CD14-positive monocyte (primary cell): Measurements from ENCODE around the gene CALHM2. TPM values are rescaled to one million over a fixed set of nuclear protein-coding genes. Genes with fewer than 3 reads are reported as not detected.

Experiments
- DNase-seq, 3 donors: peaks; one replicate each; pipeline ENCODE4 v3.0.0-alpha.2; 2011 to 2022
- H2AFZ ChIP-seq: 2 replicates; pipeline ENCODE4 v1.6.0; 2012; ENCODE audit warnings: mild to moderate bottlenecking, low read depth, low read length, inconsistent platforms; ENCODE audit not compliant: insufficient read depth, poor library complexity, severe bottlenecking
- H3K27ac ChIP-seq, 2 donors: 1 replicate in 1 of 2; 2 replicates in 1 of 2; pipeline ENCODE4 v1.5.1; 2012 to 2013; ENCODE audit warnings: low read length in 2 of 2, control low read depth in 1 of 2, inconsistent platforms in 1 of 2, low read depth in 1 of 2, mild to moderate bottlenecking in 1 of 2
- H3K27me3 ChIP-seq, 2 donors: one replicate each; pipeline versions ENCODE4 v1.6.0 to v1.6.1; 2011 to 2013; ENCODE audit warnings: low read length in 2 of 2; ENCODE audit not compliant: control insufficient read depth in 2 of 2, insufficient read depth in 2 of 2
- H3K36me3 ChIP-seq, 2 donors: replicated peaks in 1 of 2; 1 replicate in 1 of 2; 2 replicates in 1 of 2; pipeline versions ENCODE4 v1.5.1 to v1.6.1; 2012 to 2013; ENCODE audit warnings: low read length in 2 of 2, control low read depth in 1 of 2, inconsistent platforms in 1 of 2, mild to moderate bottlenecking in 1 of 2; ENCODE audit not compliant: insufficient read depth in 2 of 2, control insufficient read depth in 1 of 2
- H3K4me1 ChIP-seq, 2 donors: 1 replicate in 1 of 2; 2 replicates in 1 of 2; pipeline versions ENCODE4 v1.5.1 to v1.6.1; 2012 to 2013; ENCODE audit warnings: low read length in 2 of 2, control low read depth in 1 of 2, inconsistent platforms in 1 of 2, mild to moderate bottlenecking in 1 of 2, moderate library complexity in 1 of 2; ENCODE audit not compliant: insufficient read depth in 2 of 2, control insufficient read depth in 1 of 2
- H3K4me2 ChIP-seq: replicated peaks from 2 replicates; pipeline ENCODE3; 2012; ENCODE audit warnings: low read length, moderate library complexity, mild to moderate bottlenecking; ENCODE audit not compliant: poor library complexity, severe bottlenecking; ENCODE audit errors: extremely low read depth
- H3K4me3 ChIP-seq, 3 experiments: fragments of 200-600 bp in 1 of 3; sonication (generic) in 1 of 3; replicated peaks in 1 of 3; 1 replicate in 2 of 3; 2 replicates in 1 of 3; pipeline ENCODE4 v1.5.1; 2011 to 2013; ENCODE audit warnings: low read length in 3 of 3, mild to moderate bottlenecking in 3 of 3, control low read depth in 2 of 3, low read depth in 2 of 3, inconsistent platforms in 1 of 3, moderate library complexity in 1 of 3
- H3K79me2 ChIP-seq: 2 replicates; pipeline ENCODE4 v1.6.0; 2012; ENCODE audit warnings: mild to moderate bottlenecking, control low read depth, inconsistent platforms, low read length, moderate library complexity; ENCODE audit not compliant: insufficient read depth
- H3K9ac ChIP-seq: 2 replicates; pipeline ENCODE4 v1.6.0; 2017; ENCODE audit warnings: low read length, mild to moderate bottlenecking; ENCODE audit not compliant: insufficient read depth, poor library complexity, severe bottlenecking
- H3K9me3 ChIP-seq, 2 donors: replicated peaks in 1 of 2; 1 replicate in 1 of 2; 2 replicates in 1 of 2; pipeline versions ENCODE4 v1.5.1 to v1.6.1; 2012 to 2013; ENCODE audit warnings: low read length in 2 of 2, control low read depth in 1 of 2; ENCODE audit not compliant: control insufficient read depth in 1 of 2, insufficient read depth in 1 of 2
- H4K20me1 ChIP-seq: 2 replicates; pipeline ENCODE4 v1.6.0; 2012; ENCODE audit warnings: mild to moderate bottlenecking, low read length, control low read depth, moderate library complexity; ENCODE audit not compliant: insufficient read depth
- H3K27ac Mint-ChIP-seq, 7 donors: one replicate each; pipeline ENCODE4 v1.8.0; 2020; ENCODE audit warnings: mild to moderate bottlenecking in 7 of 7, mixed read lengths in 7 of 7, moderate library complexity in 6 of 7, inconsistent platforms in 2 of 7
- H3K27me3 Mint-ChIP-seq, 3 donors: one replicate each; pipeline ENCODE4 v1.8.0; 2021 to 2022; ENCODE audit warnings: low read depth in 3 of 3, mild to moderate bottlenecking in 3 of 3, mixed read lengths in 3 of 3, moderate library complexity in 3 of 3, inconsistent platforms in 1 of 3
- H3K36me3 Mint-ChIP-seq, 2 donors: one replicate each; pipeline ENCODE4 v1.8.0; 2020; ENCODE audit warnings: mixed read lengths in 2 of 2, inconsistent platforms in 1 of 2, mild to moderate bottlenecking in 1 of 2
- H3K4me1 Mint-ChIP-seq: one replicate; pipeline ENCODE4 v1.8.0; 2020; ENCODE audit warnings: mild to moderate bottlenecking, mixed read lengths
- H3K4me3 Mint-ChIP-seq, 2 donors: one replicate each; pipeline ENCODE4 v1.8.0; 2020; ENCODE audit warnings: mild to moderate bottlenecking in 2 of 2, mixed read lengths in 2 of 2, moderate library complexity in 1 of 2
- H3K9me3 Mint-ChIP-seq, 7 donors: one replicate each; pipeline ENCODE4 v1.8.0; 2020 to 2022; ENCODE audit warnings: mixed read lengths in 7 of 7, mild to moderate bottlenecking in 6 of 7, moderate library complexity in 6 of 7, inconsistent platforms in 2 of 7
- WGBS: methylation state at CpG from one replicate; pipeline ENCODE4 v1.1.5; 2013; ENCODE audit warnings: missing lambda C conversion rate; ENCODE audit not compliant: insufficient coverage; 5-methylcytosine and 5-hydroxymethylcytosine counted together
- intact Hi-C, 2 donors: fragments of 100-400 bp; cut with micrococcal nuclease; formaldehyde crosslinking; loops; one replicate each; pipeline versions ENCODE4 v1.15.0 to v1.15.1; 2023
- polyA plus RNA-seq, 3 donors: library from polyadenylated mRNA; depleted of rRNA in 1 of 3; unstranded in 2 of 3; stranded (reverse) in 1 of 3; fragments of 300-500 nt in 2 of 3; fragments of >200 nt in 1 of 3; fragmentation: Illumina TruSeq in 2 of 3; gene quantifications; 1 replicate in 2 of 3; 2 replicates in 1 of 3; pipeline ENCODE4 v1.2.3, GENCODE V29; 2012 to 2021
- TF ChIP-seq, protein P1 (sequence below): fragments of 200-600 bp; IDR thresholded peaks from one replicate; pipeline ENCODE4 v1.8.0; 2022; ENCODE audit warnings: antibody characterized with exemption, mild to moderate bottlenecking

CALHM2 gene
- polyA plus RNA-seq, 3 donors, result 48.4 to 80.7 (median 66.5) TPM

DNA sequence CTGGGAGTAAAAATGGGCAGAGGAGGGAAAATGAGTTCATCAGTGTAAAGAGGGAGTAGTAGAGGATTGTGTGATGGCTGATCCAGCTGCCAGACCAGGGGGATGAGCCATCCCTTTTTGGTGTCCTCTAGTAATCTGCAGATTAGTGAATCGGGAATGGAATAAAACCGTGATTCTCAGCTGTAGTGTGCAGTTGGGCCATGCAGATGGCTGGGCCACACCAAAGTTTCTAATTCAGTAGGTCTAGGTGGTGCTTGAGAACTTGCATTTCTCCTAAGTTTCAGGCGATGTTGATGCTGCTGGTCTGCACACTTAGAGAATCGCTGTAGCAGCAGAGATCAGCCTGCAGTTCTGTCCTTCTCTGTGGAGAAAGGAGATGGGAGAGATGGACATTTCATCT, 33.1 kb downstream of the CALHM2 start:
- no peaks in the 10 kb centered on the region for H3K27me3 ChIP-seq
- Mint-ChIP-seq H3K9me3 (no peaks in the 10 kb centered on the region), H3K36me3 (peaks cover 87 to 93% of the 10 kb centered on the region in 2 donors), H3K4me1 (no peaks in the 10 kb centered on the region), H3K27ac (peak overlapping the region in 1 of 7 donors; percentile 25), H3K27me3 (no peaks in the 10 kb centered on the region), H3K4me3 (no peak overlapping the region)
- no peaks in the 10 kb centered on the region for H4K20me1 ChIP-seq
- H3K9me3 ChIP-seq, result no peaks in the 10 kb centered on the region
- 100% methylated on average over 3 of the region's 4 CpGs for WGBS
- no peak overlapping the region for H3K4me2 ChIP-seq
- no peaks in the 10 kb centered on the region for H3K79me2 ChIP-seq
- H3K27ac ChIP-seq, result no peak overlapping the region
- H3K9ac ChIP-seq, result no peak overlapping the region
- no peaks in the 10 kb centered on the region for H3K4me1 ChIP-seq
- H2AFZ ChIP-seq, result no peak overlapping the region
- TF ChIP-seq, protein P1, sequence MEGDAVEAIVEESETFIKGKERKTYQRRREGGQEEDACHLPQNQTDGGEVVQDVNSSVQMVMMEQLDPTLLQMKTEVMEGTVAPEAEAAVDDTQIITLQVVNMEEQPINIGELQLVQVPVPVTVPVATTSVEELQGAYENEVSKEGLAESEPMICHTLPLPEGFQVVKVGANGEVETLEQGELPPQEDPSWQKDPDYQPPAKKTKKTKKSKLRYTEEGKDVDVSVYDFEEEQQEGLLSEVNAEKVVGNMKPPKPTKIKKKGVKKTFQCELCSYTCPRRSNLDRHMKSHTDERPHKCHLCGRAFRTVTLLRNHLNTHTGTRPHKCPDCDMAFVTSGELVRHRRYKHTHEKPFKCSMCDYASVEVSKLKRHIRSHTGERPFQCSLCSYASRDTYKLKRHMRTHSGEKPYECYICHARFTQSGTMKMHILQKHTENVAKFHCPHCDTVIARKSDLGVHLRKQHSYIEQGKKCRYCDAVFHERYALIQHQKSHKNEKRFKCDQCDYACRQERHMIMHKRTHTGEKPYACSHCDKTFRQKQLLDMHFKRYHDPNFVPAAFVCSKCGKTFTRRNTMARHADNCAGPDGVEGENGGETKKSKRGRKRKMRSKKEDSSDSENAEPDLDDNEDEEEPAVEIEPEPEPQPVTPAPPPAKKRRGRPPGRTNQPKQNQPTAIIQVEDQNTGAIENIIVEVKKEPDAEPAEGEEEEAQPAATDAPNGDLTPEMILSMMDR, result no peak
- H3K36me3 ChIP-seq, result peaks cover 90 to 95% of the 10 kb centered on the region in 2 donors
- intact Hi-C loops, result no loop called here
- H3K4me3 ChIP-seq, result no peak overlapping the region
- no peak for DNase-seq

DNA sequence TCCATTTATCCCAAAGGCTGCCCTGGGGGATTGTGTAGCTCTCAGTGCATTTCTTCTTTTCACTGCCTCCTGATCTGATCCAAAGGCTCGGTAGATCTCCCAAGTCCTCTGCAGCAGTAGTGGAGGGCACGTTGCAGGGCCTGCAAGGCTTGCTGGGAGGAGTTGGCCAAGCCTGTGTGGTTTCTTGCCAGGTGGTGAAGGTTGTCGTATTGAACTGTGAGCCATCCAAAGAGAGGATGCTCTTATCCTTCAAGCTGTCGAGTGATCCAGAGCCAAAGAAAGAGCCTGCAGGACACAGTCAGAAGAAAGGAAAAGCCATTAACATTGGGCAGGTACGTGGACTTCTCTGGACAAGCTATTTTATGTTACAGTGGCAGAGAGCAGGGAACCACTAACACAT, 34.6 kb downstream of the CALHM2 start:
- H3K4me2 ChIP-seq, result no peak overlapping the region
- intact Hi-C loops, result loop anchor here in 1 of 2 donors (1.0 kb wide), 1 partner anchor 68 kb away; no protein-coding TSS in a partner anchor
- H3K36me3 Mint-ChIP-seq, result peaks cover 84 to 93% of the 10 kb centered on the region in 2 donors
- H3K4me1 Mint-ChIP-seq, result no peaks in the 10 kb centered on the region
- no peak overlapping the region for H3K27ac ChIP-seq
- no peak overlapping the region for H3K4me3 Mint-ChIP-seq
- H2AFZ ChIP-seq, result no peak overlapping the region
- no peak for DNase-seq
- 98% methylated on average over 5 of the region's 5 CpGs for whole genome bisulfite sequencing
- no peaks in the 10 kb centered on the region for H3K9me3 ChIP-seq
- no peaks in the 10 kb centered on the region for H4K20me1 ChIP-seq
- peaks cover 90 to 95% of the 10 kb centered on the region in 2 donors for H3K36me3 ChIP-seq
- no peak overlapping the region for H3K9ac ChIP-seq
- H3K9me3 Mint-ChIP-seq, result no peaks in the 10 kb centered on the region
- no peak overlapping the region for H3K4me3 ChIP-seq
- no peaks in the 10 kb centered on the region for H3K27me3 ChIP-seq
- TF ChIP-seq, protein P1, result no peak
- no peaks in the 10 kb centered on the region for H3K27me3 Mint-ChIP-seq
- no peaks in the 10 kb centered on the region for H3K79me2 ChIP-seq
- peak overlapping the region in 2 of 7 donors; percentile 0 to 33 for H3K27ac Mint-ChIP-seq
- no peaks in the 10 kb centered on the region for H3K4me1 ChIP-seq
